Astrocyte of the hippocampus (primary cell): Measurements from ENCODE around the gene TAF1.
"Not testable (repeated sequence)": the region's sequence is repeated elsewhere in the genome, so short reads cannot be mapped to it uniquely, and the experiment has no call there.

Source experiments
- DNase-seq: peaks from one replicate; pipeline ENCODE4 v3.0.0; 2011; ENCODE audit warnings: low read depth, low spot score

Gene TAF1, protein sequence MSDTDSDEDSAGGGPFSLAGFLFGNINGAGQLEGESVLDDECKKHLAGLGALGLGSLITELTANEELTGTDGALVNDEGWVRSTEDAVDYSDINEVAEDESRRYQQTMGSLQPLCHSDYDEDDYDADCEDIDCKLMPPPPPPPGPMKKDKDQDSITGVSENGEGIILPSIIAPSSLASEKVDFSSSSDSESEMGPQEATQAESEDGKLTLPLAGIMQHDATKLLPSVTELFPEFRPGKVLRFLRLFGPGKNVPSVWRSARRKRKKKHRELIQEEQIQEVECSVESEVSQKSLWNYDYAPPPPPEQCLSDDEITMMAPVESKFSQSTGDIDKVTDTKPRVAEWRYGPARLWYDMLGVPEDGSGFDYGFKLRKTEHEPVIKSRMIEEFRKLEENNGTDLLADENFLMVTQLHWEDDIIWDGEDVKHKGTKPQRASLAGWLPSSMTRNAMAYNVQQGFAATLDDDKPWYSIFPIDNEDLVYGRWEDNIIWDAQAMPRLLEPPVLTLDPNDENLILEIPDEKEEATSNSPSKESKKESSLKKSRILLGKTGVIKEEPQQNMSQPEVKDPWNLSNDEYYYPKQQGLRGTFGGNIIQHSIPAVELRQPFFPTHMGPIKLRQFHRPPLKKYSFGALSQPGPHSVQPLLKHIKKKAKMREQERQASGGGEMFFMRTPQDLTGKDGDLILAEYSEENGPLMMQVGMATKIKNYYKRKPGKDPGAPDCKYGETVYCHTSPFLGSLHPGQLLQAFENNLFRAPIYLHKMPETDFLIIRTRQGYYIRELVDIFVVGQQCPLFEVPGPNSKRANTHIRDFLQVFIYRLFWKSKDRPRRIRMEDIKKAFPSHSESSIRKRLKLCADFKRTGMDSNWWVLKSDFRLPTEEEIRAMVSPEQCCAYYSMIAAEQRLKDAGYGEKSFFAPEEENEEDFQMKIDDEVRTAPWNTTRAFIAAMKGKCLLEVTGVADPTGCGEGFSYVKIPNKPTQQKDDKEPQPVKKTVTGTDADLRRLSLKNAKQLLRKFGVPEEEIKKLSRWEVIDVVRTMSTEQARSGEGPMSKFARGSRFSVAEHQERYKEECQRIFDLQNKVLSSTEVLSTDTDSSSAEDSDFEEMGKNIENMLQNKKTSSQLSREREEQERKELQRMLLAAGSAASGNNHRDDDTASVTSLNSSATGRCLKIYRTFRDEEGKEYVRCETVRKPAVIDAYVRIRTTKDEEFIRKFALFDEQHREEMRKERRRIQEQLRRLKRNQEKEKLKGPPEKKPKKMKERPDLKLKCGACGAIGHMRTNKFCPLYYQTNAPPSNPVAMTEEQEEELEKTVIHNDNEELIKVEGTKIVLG (N-terminal part only)

GRCh38 chrX:71365875-71366673, at the start of gene TAF1:
TSS of gene TAF1 (plus strand) at chrX:71366357. CDS start at chrX:71366375, 18 bp downstream.
- peak; percentile 96 for DNase-seq

DNA sequence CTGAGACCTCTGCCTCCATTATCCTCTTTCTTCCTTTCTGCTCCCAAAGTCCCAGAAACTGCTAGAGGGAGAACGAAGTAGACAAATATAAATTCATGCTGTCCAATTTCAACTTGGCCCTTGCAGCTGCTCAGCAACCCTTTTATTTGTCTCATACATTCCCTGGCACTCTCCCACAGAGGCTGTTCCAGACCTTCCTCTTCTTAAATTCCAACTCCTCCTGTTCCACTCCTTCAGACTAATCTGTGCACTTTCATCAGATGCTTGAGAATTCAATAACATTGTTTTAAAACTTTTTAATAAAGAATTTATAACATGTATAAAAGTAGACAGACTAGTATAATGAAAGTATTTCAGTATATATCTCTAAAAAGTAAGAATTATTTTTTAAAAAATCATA, 49.2 kb upstream of the TAF1 start:
- DNase-seq = not testable (repeated sequence)

DNA sequence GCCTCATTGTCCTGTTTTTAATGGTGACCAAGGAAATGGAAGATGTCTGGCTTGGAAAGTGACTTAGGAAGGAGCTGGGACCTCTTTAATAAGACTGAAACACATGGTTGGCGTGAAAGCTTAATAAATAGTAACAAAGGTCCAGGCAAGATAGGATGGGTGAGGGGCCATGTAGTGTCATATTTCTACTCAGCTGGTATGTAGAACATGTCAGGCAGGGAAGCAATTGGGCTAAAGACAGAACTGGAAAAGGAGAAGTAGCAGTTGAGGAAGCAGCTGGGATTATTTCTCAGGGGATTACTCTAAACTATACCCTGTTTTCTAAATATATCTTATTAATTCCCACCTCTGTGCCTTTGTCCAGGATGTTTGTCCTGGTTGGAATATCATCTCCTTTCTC, 46.0 kb upstream of the TAF1 start:
- DNase-seq = no peak

GRCh38 chrX:71321731-71322130, 44.4 kb upstream of the TAF1 start:
- no peak for DNase-seq

DNA sequence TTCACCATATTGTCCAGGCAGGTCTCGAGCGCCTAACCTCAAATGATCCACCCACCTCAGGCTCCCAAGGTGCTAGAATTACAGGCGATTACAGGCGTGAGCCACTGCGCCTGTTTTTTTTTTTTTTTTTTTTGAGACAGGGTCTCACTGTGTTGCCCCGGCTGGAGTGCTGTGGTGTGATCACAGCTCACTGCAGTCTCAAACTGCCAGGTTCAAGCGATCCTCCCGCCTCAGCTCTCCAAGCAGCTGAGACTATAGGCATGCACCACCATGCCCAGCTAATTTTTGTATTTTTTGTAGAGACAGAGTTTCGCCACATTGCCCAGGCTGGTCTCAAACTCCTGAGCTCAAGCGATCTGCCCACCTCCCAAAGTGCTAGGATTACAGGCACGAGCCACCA, 41.7 kb upstream of the TAF1 start:
- DNase-seq = not testable (repeated sequence)

DNA sequence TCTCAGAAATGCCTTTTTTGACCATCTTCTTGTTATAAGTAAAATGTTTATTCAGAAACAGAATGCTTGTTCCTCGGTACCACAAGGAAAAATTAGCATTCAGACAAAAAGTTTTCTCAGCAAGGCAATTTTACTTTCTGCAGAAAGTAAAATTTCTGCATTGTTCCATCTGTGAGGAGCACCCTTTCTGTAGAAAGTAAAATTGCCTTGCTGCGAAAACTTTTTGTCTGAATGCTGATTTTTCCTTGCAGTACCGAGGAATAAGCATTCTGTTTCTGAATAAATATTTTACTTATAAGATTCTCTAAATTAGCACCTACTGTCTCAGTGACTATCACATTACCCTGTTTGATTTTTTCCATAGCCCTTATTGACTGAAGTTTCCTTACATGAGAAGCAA, 39.8 kb upstream of the TAF1 start:
- no peak for DNase-seq

DNA sequence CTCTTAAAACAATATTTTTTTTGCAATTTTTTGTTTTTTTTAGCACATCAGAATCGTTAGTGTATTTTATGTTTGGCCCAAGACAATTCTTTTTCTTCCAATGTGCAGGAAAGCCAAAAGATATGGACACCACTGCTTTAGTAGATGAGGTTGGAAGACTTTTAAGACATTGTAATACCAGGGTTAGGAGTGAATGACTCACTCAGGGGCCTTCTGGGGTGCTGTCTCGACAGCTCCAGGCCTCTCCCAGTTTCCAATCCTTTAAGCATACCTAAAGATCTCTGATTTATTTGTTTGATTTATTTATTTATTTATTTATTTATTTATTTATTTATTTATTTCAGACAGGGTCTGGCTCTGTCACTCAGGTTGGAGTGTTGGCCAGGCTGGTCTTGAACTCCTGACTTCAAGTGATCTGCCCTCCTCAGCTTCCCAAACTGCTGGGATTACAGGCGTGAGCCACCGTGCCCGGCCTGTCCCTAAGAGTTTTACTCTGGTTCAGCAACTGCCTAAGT, 16.9 kb upstream of the TAF1 start:
- DNase-seq = not testable (repeated sequence)

DNA sequence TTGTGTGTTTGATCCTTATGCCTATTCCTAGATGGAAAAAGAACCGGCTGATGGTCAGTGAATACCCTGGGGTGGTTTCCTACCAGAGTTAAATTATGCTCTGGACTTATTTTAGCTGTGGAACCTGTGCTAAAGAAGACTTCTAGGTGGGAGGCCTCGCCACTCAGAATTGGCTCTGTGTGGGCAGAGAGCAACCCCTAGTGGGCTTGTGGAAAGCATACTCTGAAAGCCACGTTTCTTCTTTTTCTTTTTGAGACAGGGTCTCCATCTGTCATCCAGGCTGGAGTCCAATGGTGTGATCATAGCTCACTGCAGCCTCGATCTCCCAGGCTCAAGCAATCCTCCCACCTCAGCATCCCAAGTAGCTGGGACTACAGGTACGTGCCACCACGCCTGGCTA, 16.3 kb upstream of the TAF1 start:
- DNase-seq = not testable (repeated sequence)

GRCh38 chrX:71352439-71352838, 13.7 kb upstream of the TAF1 start:
- not testable (repeated sequence) for DNase-seq

DNA sequence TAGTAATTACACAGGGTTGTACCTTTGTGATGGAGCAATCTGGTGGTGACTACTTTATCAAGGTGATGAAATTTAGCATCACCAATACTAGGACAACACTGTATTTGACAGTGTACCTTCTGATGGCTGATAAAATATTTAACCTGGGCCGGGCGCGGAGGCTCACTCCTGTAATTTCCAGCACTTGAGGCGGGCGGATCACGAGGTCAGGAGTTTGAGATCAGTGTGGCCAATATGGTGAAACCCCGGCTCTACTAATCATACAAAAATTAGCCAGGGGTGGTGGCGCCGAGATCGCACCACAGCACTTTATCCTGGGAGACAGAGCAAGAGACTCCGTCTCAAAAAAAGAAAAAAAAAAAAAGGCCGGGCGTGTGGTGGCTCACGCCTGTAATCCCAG, 1.9 kb upstream of the TAF1 start:
- DNase-seq = no peak

DNA sequence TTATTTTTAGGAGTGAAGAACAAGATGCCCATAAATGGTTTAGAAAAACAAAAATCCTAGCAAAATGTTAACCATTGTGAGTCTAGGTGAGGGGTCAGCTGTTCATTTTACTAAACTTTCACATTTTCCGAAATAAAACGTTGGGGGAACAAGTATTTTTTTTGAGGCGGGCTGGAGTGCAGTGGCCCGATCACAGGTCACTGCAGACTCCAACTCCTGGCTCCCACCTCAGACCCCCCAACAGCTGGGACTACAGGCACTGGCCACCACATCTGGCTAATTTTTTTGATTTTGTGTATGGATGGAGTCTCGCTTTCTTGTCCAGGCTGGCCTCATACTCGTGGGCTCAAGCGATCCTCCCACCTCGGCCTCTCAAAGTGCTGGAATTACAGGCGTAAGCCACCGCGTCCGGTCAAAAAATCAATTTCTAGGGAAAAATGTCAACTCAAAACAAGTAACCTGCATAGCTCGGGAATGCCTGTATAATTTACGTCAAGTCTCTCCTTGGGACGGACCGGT, 742 bp upstream of the TAF1 start:
- DNase-seq = no peak

- DNase-seq = peak; percentile 52
Observed at GRCh38 chrX:71366674-71367256, 608 bp downstream of the TAF1 start.

GRCh38 chrX:71367396-71367795, 1.2 kb downstream of the TAF1 start:
- no peak for DNase-seq

- DNase-seq = no peak
Observed at GRCh38 chrX:71372388-71372787, 6.2 kb downstream of the TAF1 start.

DNA sequence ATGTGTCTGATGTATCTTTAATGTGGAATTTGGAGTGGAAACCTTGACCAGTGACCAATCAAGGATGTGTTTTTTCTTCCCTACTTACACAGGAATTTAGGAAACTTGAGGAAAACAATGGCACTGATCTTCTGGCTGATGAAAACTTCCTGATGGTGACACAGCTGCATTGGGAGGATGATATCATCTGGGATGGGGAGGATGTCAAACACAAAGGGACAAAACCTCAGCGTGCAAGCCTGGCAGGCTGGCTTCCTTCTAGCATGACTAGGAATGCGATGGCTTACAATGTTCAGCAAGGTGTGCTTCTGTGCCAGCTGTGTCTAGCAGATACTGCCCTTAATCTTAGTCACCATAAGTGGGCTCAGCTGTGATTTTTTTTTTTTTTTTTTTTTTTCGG, 12.6 kb downstream of the TAF1 start:
- no peak for DNase-seq

DNA sequence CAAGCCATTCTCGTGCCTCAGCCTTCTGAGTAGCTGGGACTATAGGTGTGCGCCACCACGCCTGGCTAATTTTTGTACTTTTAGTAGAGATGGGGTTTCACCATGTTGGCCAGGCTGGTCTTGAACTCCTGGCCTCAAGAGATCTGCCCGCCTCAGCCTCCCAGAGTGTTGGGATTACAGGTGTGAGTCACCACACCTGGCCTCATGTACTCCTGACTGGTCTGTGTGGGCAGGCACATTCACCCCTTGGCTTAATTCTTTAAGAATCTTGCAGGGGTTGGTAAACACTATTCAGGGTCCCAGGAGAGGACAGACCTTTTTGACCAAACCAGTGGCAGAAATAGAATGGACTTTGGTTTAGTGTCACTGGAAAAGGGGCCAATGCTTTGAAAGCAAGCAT, 25.6 kb downstream of the TAF1 start:
- DNase-seq = not testable (repeated sequence)

DNA sequence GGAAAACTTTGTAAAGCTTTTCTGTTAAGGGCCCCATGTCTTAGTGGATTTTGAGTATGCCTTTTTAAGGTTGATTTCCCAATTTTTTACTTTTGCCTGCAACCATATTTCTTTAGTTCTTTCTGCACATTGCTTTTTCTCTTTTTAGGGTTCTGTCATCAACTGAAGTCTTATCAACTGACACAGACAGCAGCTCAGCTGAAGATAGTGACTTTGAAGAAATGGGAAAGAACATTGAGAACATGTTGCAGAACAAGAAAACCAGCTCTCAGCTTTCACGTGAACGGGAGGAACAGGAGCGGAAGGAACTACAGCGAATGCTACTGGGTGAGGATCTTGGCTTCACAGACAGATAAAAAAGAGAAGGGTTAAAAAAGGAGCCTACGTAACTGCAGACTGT, 27.8 kb downstream of the TAF1 start:
- no peak for DNase-seq

GRCh38 chrX:71396576-71396975, 30.4 kb downstream of the TAF1 start:
- DNase-seq = no peak

GRCh38 chrX:71400710-71401109, 34.6 kb downstream of the TAF1 start:
- no peak for DNase-seq

- DNase-seq = not testable (repeated sequence)
Observed at GRCh38 chrX:71416260-71416659, 50.1 kb downstream of the TAF1 start.
